C4-2B (cell line): Measurements from ENCODE around the gene NFASC.

Source experiments
- CTCF ChIP-seq: fragments of 450-650 bp; conservative IDR thresholded peaks from 2 replicates; pipeline ENCODE4 v1.5.1; 2017; ENCODE audit warnings: mild to moderate bottlenecking
- ZFX ChIP-seq: fragments of 450-650 bp; IDR thresholded peaks from 2 replicates; pipeline ENCODE4 v1.6.1; 2017

- TF ChIP-seq CTCF (no peak), ZFX (no peak)
Measured at GRCh38 chr1:204973449-204973848, 102.8 kb downstream of the NFASC start.
